Measurements from ENCODE around the gene AGBL1. TPM values are rescaled to one million over a fixed set of nuclear protein-coding genes. Genes with fewer than 3 reads are reported as not detected.

AGBL1 gene
- total and polyA plus RNA-seq, 2 donors (not counting 3 experiments of a cell fraction or from before 2014, with no cell fraction given): not detected

GRCh38 chr15:86959254-86959653, 879.6 kb downstream of the AGBL1 start:
- CTCF ChIA-PET: interaction anchor here (0.8 kb wide), 1 partner anchor 12 kb away, joined by 4 read pairs; no protein-coding TSS in a partner anchor

GRCh38 chr15:86961669-86962068, 882.0 kb downstream of the AGBL1 start:
- Histone ChIP-seq H3K4me2 (ENCODE audit: insufficient read depth, low read length) (no peak overlapping the region), H3K9me3 (replicated peaks; ENCODE audit: control insufficient read depth, insufficient read depth, low read length) (peaks cover 3% of the 10 kb centered on the region), H4K20me1 (replicated peaks; ENCODE audit: control insufficient read depth, extremely low read depth, insufficient read depth, low read length) (no peaks in the 10 kb centered on the region), H3K9me1 (replicated peaks; ENCODE audit: control insufficient read depth, extremely low read depth, insufficient read depth, low read length) (no peaks in the 10 kb centered on the region), H3K9ac (replicated peaks; ENCODE audit: extremely low read depth, insufficient read depth, low read length) (no peak overlapping the region), H3K27ac (ENCODE audit: insufficient read depth, low read depth, low read length) (no peak overlapping the region), H3K27me3 (ENCODE audit: control insufficient read depth in 2 of 2, insufficient read depth in 2 of 2, low read length in 2 of 2) (no peaks in the 10 kb centered on the region), H3K79me2 (ENCODE audit: control insufficient read depth, insufficient read depth, low read length) (no peaks in the 10 kb centered on the region), H3K36me3 (ENCODE audit: control insufficient read depth in 2 of 2, extremely low read depth in 1 of 2, insufficient read depth in 2 of 2, low read length in 2 of 2) (no peaks in the 10 kb centered on the region), H2AFZ (ENCODE audit: low read depth, low read length) (no peak overlapping the region), H3K4me3 (replicated peaks in 1 of 3; ENCODE audit: insufficient read depth in 1 of 3, low read depth in 1 of 3, low read length in 3 of 3) (no peak overlapping the region), H3K4me1 (ENCODE audit: control insufficient read depth, extremely low read depth, insufficient read depth, low read length) (no peaks in the 10 kb centered on the region)
- no TSS peak for BruUV-seq (replicated peaks)
- intact Hi-C loops (cut with micrococcal nuclease): no loop called here
- FAIRE-seq (no peak), DNase-seq (ENCODE audit: low read depth, low spot score) (no peak)
- no peak for TF ChIP-seq JUN (IDR thresholded peaks at IDR 0.05; ENCODE audit: borderline replicate concordance, insufficient read depth, insufficient read length, low read depth)
- no peak for TF ChIP-seq FOS (IDR thresholded peaks at IDR 0.05; ENCODE audit: borderline replicate concordance, insufficient read depth, low read length)
- no peak for TF ChIP-seq POLR2A (IDR thresholded peaks at IDR 0.05; ENCODE audit: low read depth, low read length)
- TF ChIP-seq POLR2AphosphoS5 (IDR thresholded peaks at IDR 0.05; ENCODE audit: insufficient read depth, low read depth, low read length): no peak
- no peak for TF ChIP-seq MAX (IDR thresholded peaks at IDR 0.05; ENCODE audit: insufficient read depth, insufficient read length)
- TF ChIP-seq CTCF (IDR thresholded peaks at IDR 0.05; ENCODE audit: extremely low read depth in 1 of 2, insufficient read depth in 1 of 2, low read depth in 1 of 2, low read length in 2 of 2): no peak
- TF ChIP-seq MYC (IDR thresholded peaks at IDR 0.05; ENCODE audit: low read depth, low read length): no peak
- TF ChIP-seq EZH2 (IDR thresholded peaks at IDR 0.05; ENCODE audit: borderline replicate concordance, low read depth, low read length, severe bottlenecking): no peak
- TF ChIP-seq GATA2 (IDR thresholded peaks at IDR 0.05; ENCODE audit: insufficient read depth, insufficient read length, low read depth, low read length): no peak
- ChIA-PET CTCF (no interaction called here), POLR2A (no interaction called here)
- dilution Hi-C loops (cut with MboI; ENCODE audit: extremely low pct_ligation_motif_present, low sequenced_read_pairs): no loop called here

More at GRCh38 chr15:86959254-86959653, 879.6 kb downstream of the AGBL1 start:
- Histone ChIP-seq H4K20me1 (replicated peaks; ENCODE audit: control insufficient read depth, extremely low read depth, insufficient read depth, low read length) (no peaks in the 10 kb centered on the region), H3K4me1 (ENCODE audit: control insufficient read depth, extremely low read depth, insufficient read depth, low read length) (no peaks in the 10 kb centered on the region), H3K9me1 (replicated peaks; ENCODE audit: control insufficient read depth, extremely low read depth, insufficient read depth, low read length) (no peaks in the 10 kb centered on the region), H3K27ac (ENCODE audit: insufficient read depth, low read depth, low read length) (no peak overlapping the region), H2AFZ (ENCODE audit: low read depth, low read length) (no peak overlapping the region), H3K79me2 (ENCODE audit: control insufficient read depth, insufficient read depth, low read length) (no peaks in the 10 kb centered on the region), H3K27me3 (ENCODE audit: control insufficient read depth in 2 of 2, insufficient read depth in 2 of 2, low read length in 2 of 2) (no peaks in the 10 kb centered on the region), H3K9ac (replicated peaks; ENCODE audit: extremely low read depth, insufficient read depth, low read length) (no peak overlapping the region), H3K4me3 (replicated peaks in 1 of 3; ENCODE audit: insufficient read depth in 1 of 3, low read depth in 1 of 3, low read length in 3 of 3) (no peak overlapping the region), H3K36me3 (ENCODE audit: control insufficient read depth in 2 of 2, extremely low read depth in 1 of 2, insufficient read depth in 2 of 2, low read length in 2 of 2) (no peaks in the 10 kb centered on the region), H3K9me3 (replicated peaks; ENCODE audit: control insufficient read depth, insufficient read depth, low read length) (peaks cover 2% of the 10 kb centered on the region), H3K4me2 (ENCODE audit: insufficient read depth, low read length) (no peak overlapping the region)
- BruUV-seq (replicated peaks): no TSS peak
- FAIRE-seq: no peak
- intact Hi-C loops (cut with micrococcal nuclease): no loop called here
- no peak for TF ChIP-seq CTCF (IDR thresholded peaks at IDR 0.05; ENCODE audit: extremely low read depth in 1 of 2, insufficient read depth in 1 of 2, low read depth in 1 of 2, low read length in 2 of 2)
- no peak for DNase-seq (ENCODE audit: low read depth, low spot score)
- dilution Hi-C loops (cut with MboI; ENCODE audit: extremely low pct_ligation_motif_present, low sequenced_read_pairs): no loop called here
- POLR2A ChIA-PET: no interaction called here

Measured in endothelial cell of umbilical vein (primary cell).